ENCODE results near the gene OR4F16.
"Not testable (repeated sequence)": the region's sequence is repeated elsewhere in the genome, so short reads cannot be mapped to it uniquely, and the experiment has no call there.

OR4F16 gene

GRCh38 chr1:686554-686953, at the start of gene OR4F16:
Gene OR4F16 (minus strand): TSS chr1:686654. CDS start chr1:686654, 0 bp downstream.
- not testable (repeated sequence) for ATAC-seq

- not testable (repeated sequence) for ATAC-seq
Observed at GRCh38 chr1:733649-734048, 47.2 kb upstream of the OR4F16 start.

GRCh38 chr1:727040-727439, 40.6 kb upstream of the OR4F16 start:
- ATAC-seq = not testable (repeated sequence)

All from SK-N-SH treated with all-trans-retinoic acid at 6 μM for 48 hours (cell line).